COR-L47 (cell line): ENCODE data around the gene SYNC.
"Not testable (repeated sequence)": the region's sequence is repeated elsewhere in the genome, so short reads cannot be mapped to it uniquely, and the experiment has no call there.

Experiments used
- DNase-seq: peaks from one replicate; lab custom pipeline; 2025; lab: John Stamatoyannopoulos, UW

SYNC gene

DNA sequence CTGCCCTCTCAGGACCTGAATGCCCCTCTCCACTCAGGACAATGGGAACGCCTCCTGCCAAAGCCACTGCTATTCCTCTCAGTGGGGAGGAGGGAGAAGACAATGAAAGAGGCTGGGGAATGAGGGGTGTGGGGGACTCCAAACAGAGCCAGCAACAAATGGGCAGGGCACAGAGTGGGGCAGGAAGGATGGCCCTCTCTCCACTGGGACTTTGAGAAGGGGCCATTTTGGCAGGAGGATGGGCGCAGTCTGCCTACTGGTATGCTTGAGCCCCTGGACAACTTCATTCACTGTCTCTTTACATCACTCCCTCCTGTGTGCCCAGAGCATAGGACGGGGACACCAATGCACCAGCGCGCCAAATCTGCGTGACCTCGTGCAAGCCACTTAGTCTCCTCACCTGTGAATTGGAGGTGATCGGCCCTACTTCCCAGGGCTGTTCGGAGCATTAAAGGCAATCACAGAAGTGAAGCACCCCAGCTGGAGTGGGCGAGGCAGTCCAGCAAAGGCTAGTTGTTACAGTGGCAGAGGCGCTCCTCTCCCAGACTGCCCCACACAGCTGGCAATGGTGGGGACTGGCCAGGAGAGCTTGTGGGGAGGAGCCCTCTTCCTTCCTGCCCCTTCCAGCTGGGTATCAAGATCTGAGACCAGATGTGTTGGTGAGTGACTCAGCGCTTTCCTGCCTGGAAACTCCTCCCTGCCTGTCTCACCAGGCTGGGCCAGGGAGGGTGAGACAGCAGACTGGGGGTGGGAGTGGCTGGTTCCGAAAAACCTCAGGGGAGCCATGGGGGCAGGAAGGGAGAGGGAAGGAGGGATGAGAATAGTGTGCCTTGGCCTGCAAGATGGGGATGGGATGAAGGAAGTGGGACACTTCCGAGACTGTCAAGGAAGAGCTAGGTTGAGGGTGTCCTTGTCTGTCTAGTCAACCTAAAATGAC is 22.4 kb upstream of the SYNC start:
- peak; percentile 31 for DNase-seq

DNA sequence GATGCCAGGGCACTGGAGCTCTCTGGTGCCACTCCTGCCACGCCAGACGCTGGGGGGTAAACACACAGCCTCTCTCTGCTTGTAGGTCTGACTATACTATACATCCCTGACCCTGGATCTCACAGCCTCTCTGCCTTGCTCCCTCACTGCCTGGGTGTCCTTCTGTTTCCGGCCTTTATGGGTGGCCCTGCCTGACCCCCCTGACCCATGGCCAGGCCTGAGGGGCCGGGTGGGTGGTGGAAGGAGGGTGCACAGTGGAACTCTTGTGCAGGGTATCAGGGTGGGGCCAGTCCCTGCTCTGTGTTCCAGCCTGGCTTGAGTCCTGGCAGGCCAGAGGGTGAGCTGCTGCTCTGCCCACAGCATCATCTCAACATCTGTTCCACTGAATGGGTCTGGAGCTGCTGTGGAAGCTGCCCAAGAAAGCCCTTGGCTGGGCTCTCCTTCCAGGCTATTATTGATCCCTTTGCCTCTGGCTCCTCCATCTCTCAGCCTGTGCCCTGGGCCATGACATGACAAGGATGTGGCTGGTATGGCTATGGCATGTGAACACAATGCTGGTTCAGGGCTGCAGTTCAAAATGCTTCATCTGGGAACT is 17.2 kb upstream of the SYNC start:
- DNase-seq: no peak

DNA sequence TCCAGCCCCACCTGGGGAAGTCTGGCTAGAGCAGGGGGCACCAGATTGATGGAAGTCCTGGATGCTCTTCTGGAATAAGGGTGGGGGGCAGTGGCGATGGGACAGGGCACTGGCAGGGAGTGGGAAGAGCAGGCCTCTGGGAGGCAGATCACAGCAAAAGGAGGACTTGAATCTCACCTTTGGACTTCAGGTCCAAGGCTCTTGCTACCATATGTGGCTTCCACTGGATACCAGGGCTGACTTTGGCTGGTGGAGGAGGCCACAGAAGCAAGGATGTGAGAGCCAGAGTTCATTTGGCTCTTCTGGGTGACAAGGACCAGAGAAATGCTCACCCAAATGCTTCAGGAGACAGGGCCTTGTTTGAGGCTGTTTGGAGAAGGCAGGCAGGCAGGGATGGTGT is 16.0 kb upstream of the SYNC start:
- DNase-seq: no peak

DNA sequence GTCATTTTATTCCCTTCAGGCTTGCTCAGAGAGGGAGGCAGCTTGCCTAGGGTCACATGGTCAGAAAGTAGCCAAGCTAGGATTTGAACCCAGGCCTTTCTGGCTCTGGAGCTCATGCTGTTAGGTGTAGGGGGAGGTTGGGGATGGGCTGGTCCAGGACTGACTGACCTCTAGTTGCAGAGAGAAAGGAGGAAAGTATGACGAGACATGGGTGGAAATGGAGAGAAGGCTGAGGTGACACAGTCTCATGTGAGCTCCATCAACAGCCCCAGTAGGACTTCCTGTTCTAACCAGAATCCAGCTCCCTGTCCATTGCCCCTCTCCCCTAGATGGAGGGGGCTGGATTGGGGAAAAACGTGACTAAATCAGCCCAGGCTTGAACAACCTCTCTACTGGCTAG is 15.5 kb upstream of the SYNC start:
- DNase-seq: no peak

DNA sequence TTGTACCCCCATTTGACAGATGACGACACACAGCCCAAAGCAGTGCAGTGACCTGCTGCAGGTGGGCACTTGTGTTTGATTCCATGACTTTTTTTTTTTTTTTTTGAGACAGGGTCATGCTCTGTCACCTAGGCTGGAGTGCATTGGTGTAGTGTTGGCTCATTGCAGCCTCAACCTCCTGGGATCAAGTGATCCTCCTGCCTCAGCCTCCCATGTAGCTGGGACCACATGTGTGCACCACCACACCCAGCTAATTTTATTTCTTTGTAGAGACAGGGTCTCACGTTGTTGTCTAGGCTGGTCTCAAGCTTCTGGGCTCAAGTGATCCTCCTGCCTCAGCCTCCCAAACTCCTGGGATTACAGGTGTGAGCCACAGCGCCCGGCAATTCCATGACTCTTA is 14.9 kb upstream of the SYNC start:
- DNase-seq: no peak

DNA sequence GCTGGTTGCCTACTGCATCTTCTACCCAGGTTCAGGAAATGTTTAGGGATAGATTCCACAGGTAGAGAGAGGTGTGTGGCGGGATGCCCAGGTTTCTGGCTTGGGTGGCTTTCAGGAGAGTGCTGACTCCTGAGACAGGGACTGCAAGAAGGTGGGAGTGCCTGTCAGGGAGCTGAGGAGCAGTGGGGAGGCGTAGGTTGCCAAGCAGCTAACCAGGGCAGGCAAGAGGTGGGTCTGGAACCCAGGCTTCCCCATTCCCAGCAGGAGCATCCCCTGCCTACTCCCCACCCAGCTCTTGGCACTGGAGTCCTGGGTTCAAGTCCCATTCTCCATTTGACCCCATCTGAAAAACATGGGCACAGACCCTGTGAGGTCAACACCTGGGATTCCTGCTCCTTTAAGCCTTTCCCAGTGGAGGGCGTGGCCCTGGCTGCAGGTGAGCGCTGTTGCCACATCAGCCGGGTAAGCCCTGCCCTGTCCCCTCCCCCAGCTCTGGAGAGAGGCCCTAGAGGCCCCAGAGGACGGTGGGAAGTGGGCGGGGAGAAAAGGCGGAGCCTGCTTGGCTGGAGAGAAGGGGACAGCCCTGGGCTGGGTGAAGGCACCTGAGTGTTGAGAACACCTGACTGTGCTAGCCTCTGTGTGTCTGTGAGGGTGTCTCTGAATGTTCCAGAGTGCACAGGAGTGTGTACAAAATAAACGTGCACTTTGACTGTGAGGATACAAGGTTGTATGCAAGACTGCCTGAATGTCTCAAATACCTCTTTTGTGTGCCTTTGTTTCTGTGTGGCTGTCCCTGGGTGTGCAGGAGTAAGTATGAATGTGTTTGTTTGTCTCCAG is 14.0 kb upstream of the SYNC start:
- peak; percentile 95 for DNase-seq

DNA sequence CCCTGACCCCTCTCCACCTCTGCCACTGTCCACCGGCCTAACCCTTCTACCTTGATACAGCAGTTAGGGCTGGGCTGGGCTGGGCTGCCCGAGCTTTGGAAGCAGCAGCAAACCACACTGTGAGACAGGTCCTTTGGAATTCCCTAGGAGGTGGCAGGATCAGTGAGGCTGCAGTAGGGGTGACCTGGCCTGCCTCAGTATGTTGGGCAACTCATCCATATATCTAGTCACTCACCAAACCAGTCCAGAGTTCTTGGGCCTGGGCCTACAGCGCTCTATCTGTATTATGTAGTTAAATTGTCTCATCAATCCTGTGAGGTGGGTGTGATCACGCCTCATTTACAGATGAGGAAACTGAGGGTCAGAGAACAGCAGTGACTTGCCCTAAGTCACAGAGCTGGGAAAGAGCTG is 13.3 kb upstream of the SYNC start:
- no peak for DNase-seq

DNA sequence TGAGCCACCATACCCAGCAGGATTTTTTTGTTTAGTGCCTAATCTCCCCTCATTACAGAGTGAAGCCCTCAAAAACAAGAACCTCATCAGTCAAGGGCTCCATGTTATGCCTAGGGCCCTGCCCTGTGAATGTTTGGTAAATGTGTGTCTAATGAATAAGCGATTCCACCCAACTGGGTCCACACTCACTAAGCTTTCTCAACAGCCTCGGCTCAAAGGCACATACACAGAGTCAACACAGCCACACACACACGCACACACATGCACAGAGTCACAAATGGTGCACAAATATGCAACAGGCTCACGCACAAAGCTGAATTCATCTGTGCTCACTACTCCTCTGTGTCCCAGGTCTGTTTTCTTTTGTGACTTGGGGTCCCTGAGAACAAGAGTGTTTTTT is 11.7 kb upstream of the SYNC start:
- no peak for DNase-seq

DNA sequence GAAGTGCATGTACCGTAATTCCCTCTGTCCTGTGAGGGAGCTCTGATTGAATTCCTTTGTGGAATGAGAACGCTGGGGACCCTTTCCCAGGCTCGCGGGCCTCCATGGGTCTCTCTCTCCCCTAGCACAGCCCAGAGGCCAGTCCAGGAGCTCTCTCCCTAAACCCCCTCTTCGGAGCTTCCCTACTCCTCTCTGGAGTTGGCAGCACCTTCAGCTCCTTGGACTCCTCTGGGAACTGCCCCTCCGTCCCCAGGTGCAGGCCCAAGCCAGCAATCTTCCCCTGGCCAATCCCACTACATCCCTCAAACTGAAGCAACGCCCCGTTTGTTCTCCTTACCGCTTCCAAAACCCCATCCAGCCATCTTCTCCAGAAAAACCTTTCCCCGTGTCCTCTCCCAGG is 10.5 kb upstream of the SYNC start:
- no peak for DNase-seq

DNA sequence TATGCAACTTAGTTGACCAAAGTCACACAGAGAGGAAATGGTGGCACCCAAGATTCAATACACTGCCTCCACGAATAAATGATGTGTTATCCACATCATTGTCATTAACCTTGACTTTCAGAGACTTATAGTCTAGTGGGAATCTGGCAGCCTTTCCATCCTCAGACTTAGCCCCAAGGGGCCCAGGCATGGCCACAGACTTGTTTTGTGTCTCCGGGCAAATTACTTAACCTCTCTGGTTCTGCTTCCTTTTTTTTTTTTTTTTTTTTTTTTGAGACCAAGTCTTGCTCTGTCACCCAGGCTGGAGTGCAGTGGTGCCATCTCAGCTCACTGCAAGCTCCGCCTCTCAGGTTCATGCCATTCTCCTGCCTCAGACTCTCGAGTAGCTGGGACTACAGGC is 8.7 kb upstream of the SYNC start:
- not testable (repeated sequence) for DNase-seq

DNA sequence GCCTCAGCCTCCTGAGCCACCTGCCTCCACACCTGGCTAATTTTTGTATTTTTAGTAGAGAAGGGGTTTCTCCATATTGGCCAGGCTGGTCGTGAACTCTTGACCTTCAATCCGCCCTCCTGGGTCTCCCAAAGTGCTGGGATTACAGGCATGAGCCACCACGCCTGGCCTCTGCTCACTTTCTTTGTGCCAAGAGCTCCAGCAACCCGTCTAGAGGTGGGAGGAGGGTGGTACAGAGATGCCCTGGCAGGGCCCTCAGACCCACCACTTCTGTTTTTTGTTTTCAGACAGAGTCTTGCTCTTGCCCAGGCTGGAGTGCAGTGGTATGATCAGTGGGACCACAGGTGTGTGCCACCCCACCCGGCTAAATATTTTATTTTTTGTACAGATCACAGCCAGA is 6.9 kb upstream of the SYNC start:
- DNase-seq: no peak

DNA sequence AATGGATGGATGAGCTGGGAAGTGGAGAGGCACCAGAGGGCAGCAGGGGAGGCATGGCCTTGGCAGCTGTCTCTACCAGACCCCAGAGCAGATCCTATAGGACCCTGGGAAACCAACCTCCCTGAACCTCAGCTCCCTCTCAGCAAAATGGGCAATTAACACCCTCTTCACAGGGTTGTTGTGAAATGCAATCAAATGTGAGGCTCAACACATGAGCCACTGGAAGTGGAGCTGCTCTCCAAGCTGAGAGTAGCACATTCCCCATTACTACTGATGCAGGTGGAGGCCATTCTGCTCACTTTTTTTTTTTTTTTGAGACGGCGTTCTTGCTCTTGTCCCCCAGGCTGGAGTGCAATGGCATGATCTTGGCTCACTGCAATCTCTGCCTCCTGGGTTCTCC is 6.5 kb upstream of the SYNC start:
- DNase-seq: no peak

DNA sequence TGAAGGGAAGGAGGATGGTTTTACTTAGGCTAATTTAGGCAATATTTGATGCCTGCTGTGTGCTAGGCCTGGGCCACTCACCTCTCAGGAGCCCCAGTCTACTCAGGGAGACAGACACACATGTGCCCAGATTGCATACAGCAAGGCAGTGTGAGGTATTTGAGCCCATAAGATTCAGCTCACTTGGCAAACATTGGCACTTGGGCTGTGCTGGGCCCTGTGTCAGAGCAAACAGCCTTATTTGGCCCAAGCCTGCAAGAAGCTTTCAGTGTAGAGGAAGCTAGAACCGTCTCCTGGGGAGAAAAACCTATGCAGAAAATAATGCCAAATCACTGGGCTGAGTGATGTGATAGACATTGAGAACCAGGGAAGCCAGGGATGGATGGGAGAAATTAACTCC is 3.9 kb upstream of the SYNC start:
- DNase-seq: no peak

DNA sequence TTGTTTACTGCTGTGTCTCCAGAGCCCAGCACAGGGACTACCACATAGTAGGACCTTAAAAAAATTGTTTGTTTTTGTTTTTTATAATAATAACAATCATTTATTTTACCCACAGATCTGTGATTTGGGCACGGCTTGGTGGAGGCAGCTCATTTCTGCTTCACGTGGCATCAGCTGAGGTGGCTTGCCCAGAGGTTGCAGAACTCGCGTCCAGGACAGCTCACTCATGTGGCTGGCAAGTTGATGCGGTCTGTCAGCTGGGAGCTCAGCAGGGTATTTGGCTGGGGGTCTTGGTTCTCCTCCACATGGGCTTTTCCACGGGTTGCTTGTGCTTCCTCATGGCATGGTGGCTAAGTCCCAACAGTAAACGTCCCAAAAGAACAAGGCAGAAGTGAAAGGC is 2.9 kb upstream of the SYNC start:
- DNase-seq: no peak

DNA sequence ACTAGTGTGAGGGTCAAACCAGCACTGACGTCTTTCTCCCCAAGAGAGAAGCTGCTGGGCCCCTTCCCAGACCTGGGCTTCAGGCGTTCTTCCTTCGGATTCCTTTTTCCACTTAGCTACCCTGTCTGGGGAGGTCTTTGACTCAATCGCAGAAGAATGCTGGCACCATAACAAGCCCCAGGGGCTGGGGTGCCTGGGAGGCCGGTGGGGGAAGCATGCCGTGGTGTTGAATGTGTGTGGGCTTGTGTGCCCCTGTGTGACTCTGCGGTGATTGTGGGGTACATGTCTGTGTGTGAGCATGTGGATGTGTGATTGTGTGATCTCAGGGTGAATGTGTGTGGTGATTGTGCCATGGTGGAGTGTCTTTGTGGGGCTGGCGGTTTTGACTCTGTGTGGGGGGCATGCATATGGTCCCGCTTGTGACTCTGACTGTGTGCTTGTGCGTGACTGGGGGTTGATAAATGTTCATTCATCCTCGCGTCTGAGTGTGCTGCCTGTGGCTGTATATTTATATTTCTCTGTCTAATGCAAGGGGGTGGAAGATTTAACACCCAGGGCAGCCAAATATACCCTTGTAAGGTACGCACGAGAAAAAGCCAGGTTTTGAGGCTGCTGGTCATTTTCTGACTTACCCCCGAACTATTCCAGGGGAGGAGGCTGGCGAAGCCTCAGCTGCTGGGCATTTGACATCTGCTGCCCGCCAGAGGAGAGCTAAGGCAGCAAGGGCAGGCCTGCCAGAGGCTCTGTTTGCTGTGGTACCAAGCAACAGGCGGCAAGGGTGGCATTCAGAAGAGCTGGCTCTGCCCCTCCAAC is 1.1 kb upstream of the SYNC start:
- DNase-seq: no peak

DNA sequence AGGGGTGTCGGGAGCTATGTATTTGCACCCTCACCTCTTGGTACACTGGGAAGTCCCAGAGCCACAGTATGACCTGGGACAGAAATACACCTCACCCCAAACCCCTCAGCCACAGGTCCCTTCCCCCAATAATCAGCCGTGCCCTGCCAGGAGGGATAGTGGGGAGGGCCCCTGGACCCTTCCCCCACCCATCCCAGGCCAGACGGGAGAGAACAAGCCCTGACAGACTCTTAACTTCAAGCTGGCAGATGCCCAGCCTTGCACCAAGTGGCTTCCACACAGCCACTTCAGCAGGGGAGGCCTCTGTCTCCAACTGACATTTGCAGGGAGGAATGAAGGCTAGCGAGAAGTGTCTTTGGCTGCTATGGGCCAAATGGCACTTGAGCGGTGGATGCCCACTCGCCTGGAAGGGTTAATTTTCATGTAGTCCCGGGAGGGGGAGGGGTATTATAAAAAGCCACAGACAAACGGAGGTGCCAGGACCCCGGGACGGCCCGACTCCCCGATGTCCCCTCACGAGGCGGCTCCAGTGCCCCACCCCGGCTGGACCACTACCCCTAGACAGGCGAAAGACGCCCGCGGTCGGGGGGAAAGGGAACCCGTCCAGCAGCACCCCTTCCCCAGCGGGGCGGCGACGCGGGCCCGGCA is 495 bp downstream of the SYNC start:
- DNase-seq: no peak

DNA sequence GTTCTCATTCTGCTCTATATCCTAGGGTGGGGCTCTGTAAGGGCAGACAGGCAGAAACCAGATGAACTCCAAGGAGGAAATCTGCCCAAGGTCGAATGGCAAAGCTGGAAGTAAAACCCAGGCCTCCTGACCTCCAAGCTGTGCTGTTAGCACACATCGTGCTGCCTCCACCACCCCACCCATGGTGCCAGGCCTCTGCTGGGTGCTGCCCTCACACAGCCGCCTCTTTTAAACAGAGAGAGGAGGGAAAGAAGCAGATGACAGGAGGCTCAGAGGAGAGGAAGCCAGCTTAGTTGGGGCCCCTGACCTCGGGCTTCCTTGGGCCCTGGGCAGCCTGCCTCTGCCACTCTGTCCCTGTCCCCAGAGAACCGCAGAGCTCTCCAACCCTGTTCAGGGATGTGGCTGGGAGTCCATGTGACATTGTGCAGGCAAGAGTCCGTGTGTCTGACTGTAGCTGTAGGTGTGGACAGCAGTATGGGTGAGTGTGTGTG is 1.1 kb downstream of the SYNC start:
- DNase-seq: no peak

DNA sequence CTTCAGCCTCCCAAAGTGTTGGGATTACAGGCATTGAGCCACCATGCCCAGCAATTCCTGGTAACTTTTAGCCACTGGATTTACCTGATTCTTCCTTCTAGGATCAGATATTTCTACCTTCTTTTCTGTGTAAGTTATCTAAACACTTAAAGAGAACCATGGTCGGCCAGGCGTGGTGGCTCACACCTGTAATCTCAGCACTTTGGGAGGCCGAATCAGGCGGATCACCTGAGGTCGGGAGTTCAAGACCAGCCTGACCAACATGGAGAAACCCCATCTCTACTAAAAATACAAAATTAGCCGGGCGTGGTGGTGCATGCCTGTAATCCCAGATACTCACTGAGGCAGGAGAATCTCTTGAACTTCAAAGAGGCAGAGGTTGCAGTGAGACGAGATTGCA is 5.6 kb downstream of the SYNC start:
- DNase-seq: not testable (repeated sequence)

DNA sequence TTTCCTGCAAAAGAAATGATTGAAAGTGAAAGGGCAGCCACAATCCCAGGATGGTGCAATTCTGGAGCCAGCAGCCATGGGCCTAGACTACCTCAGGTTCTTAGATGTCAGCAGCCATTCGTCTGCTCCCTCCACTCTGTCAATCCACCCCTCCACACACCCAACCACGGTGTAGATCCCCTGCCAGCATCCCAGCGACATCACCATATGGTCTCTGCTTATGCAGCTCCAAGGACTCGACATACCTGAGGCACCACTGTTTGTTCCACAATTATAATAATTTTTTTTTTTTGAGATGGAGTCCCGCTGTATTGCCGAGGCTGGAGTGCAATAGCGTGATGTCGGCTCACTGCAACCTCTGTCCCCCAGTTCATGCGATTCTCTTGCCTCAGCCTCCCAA is 6.5 kb downstream of the SYNC start:
- no peak for DNase-seq

DNA sequence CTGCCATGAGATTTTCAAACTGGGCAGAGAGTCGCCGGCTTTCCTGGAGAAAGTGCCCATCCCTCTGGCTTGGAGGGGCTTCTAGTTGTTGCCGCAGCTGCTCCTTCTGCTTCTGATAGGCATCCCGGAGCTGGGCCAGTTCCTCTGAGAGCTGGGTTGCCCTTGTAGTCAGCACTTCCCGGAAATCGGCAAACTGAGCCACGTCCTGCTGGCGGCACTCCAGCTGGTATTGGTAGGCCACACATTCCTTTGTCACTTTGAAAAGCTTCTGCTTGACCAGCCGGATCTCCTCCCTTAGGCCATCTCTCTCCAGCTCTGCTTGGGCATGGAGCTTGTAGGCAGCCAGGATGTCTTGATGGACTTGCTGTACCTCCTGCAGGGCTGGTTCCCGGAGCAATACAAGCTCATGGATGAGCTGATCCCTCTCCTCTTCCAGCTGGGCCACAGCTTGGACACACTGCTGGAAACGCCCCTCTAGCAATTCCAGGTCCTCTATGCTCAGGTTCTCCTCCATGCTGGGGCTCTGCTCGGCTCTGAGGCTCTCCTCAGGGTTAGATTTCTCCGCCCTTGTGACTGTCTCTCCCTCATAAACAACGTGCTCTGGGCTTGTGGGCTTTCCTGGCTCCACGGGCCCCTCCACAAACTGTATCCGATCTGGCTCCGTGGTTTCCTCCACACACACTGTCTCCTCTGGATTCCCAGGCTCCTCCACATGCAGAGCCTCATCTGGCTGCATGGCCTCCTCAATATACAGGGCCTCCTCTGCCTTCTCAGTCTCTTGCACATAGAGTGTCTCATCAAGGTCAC is 7.3 kb downstream of the SYNC start:
- DNase-seq: no peak
